ENCODE results near the gene VAMP2.

Gene VAMP2

DNA sequence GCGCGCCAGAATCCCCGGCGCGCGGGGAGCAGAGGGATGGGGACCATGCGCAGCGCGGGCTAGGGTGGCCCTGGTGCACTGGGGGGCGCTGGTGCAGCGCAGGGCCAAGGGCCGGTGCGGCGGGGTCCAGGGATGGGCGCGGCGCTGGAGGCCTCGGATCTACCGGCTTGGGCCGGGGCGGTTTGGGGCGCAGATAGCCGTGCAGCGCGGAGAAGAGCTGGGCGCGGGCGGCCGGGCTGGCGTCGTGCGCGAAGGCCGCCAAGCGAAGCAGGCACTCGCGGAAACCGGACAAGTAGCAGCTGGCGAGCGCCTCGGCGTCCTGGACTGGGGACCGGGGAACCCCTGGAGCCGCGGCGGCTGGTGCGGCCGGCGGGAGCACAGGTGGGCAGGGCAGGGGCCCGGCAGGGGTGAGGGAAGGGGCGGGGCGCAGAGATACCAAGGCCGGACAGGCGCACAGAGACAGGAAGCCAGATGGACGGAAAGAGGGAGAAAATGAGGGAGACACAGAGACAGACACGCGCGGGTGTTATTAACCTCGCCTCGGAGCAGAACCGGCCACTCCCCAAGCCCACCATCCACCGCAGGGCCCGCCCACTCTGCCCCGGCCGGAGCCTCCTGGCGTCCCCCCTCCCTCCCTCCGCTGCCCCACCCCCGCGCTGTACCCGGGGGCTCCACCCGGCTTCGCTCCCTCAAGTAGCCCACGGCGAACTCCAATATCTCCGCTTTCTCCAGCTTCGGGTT lies 40.9 kb downstream of the VAMP2 start:
- peak; percentile 73 for DNase-seq

DNA sequence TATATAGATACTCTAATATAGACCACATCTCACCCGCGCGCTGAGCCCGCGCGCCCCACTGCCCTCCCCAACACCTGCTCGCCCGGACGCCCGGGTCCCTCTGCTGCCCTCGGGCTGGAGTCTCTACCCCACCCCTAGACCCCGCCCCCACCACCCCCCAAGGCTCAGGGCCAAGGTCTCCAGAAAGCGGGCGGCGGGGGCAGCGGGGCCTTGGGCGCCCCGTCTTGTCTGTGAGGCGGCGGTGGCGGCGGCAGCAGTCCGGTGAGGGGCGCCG lies 41.4 kb downstream of the VAMP2 start:
- DNase-seq: no peak

DNA sequence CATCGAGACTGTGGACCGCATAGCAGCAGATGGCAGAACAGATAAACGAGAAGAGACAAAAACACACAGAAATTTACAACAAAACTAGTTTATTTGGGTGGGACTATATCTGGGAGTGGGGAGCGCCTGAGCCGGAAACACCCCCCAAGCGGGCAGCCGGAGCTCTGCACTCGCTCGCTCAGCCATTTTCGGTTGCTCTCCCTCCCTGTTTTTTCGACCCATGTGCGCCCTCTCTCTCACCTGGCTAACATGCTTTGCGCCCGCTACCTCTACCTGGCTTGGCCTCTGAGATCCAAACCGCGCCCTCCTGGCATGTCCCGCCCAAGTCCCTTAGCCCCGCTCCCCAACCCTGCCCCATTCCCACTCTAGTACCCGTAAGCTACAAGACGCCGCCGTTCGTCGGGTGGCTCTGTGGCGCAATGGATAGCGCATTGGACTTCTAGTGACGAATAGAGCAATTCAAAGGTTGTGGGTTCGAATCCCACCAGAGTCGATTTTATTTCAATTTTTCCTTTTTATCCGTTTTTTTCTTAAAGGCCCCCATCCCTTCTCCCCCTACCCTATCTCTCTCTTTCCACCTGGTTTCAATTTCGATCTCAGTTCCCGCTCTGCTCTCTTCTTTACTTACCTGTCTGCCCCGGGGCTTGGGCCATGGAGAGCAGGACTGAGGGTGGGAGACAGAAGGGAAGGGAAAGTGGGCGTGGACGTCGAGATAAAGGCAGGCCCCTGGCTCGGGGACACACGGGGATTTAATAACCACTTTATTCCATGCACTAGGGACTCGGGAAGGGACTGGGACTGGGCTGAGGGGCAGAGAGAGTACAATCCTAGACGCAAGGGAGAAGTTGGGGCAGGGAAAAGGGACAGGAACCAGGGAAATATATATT lies 42.0 kb downstream of the VAMP2 start:
- DNase-seq: peak; percentile 70

DNA sequence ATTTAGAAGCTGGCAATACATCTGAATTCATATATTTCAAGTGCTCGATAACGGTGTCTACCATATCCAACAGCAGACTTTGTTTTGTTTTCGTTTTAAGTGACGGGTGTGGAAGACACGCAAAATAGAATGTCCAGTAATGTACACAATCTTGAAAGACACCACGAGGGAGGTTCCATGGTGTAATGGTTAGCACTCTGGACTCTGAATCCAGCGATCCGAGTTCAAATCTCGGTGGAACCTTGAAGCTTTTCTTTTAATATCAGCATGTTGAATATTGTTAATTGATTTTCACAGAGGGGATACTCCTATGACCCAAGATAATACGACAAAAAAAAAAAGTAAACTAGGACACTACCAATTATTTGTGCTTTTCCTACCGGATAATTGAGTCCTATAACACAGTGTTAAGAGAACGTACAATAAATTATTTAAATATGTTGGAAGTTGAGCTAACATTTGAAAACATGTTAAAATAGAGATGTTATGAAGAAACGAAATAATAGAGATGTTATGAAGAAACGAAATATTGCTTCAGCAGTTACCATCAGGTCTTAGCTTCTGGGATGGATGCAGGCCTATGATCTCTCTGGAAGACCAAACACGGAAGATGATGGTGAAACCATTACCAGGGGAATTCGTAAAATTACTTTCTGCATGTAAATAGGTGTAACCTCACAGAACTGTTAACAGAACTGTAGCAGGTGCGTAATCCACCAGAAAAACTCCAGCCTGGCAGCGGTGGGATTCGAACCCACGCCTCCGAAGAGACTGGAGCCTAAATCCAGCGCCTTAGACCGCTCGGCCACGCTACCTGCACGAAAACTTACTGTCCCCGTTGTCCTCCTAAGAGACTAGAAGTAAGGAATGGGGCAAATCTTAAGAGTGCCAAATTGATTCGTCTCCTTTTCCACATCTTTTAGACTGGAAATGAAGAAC lies 42.9 kb downstream of the VAMP2 start:
- peak; percentile 90 for DNase-seq

GRCh38 chr17:8118769-8119580 lies 43.8 kb downstream of the VAMP2 start:
- peak; percentile 87 for DNase-seq

GRCh38 chr17:8117980-8118768 lies 44.6 kb downstream of the VAMP2 start, which contains the start of gene ALOXE3:
Gene ALOXE3, minus strand, starts transcription at chr17:8118514. Its CDS starts 524 bp downstream, at chr17:8117990.
- DNase-seq: no peak

DNA sequence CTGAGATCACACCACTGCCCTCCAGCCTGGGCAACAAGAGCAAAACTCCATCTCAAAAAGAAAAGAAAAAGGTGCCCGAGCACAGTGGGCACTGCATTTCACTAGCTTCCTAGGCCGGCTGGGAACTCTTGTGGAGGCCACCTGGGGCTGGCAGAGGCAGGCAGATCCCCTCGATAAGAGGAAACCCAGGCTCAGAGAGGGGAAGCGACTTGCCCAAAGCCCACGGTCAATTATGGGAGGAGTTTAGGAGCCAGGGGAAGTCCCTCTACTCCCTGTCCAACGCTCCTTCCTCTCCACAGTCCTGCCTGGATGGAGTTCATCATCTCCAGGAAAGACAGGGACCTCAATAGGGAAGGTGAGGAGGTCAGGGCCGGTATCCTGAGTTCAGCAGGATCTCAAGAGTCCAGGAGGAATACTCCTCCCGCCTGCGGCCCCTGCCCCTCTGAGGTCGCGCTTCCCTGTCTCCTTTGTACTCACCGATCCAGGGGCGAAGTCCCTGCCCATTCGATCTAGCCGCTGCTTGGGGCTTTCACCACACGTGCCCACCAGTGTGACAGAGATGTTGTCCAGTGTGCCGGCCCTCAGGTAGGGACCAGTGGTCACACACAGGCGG lies 45.3 kb downstream of the VAMP2 start:
- no peak for DNase-seq

DNA sequence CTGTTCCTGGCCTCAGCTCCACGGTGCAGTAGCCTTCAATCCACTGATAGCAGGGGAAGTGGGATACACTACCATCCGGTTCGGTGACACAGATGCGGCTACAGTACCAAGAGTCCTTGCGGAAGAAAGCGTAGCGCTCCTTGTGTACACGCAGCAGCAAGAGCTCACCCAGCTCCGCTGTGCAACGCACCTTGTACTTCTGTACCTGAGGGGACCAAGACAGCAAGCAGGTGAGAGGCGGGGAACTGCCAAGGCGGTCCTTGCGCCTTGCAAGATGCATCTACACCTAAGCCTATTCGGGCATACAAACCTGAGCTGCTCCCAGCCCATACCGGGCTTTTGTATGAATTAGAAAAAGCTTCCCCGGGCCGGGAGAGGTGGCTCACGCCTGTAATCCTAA lies 46.0 kb downstream of the VAMP2 start:
- no peak for DNase-seq

- DNase-seq: no peak
Observed at GRCh38 chr17:8110907-8111306, 51.8 kb downstream of the VAMP2 start.

DNA sequence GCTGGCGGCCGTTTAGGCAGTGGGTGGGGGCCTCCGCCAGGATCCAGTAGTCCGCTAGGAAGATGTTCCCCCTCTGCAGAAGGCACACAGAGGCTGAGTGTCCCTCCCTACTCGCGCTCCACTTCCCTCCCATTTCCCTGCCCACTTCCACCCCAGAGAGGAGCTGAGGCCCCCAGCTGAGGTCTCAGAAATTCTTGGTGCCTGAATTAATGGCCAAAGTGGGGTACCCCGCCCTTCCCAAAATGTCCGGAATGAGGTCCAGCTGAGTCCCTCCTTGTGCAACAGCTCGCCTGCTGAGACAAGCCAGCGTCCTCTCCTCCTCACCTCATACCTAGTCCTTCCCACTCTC lies 52.3 kb downstream of the VAMP2 start:
- no peak for DNase-seq

GRCh38 chr17:8109661-8110455 lies 52.9 kb downstream of the VAMP2 start:
- DNase-seq: no peak
